HEK293 (cell line): ENCODE data around the gene GLTPD2.

Experiments used
- CTCF ChIA-PET: fragments of 350-600 bp; formaldehyde crosslinking; extraction: SDS; loops from one replicate; lab custom pipeline; 2021; ENCODE audit warnings: antibody characterized with exemption; lab: Yijun Ruan, JAX
- POLR2A ChIA-PET: fragments of 300-600 bp; formaldehyde crosslinking; extraction: SDS; loops from one replicate; lab custom pipeline; 2020; ENCODE audit warnings: antibody characterized with exemption, inconsistent platforms; lab: Yijun Ruan, JAX
- H3K27ac ChIP-seq: fragments of 200-500 bp; sonication (Bioruptor generic); 2 replicates; pipeline ENCODE4 v1.5.1; 2014; ENCODE audit warnings: low read depth, low read length, control low read depth, inconsistent platforms; ENCODE audit errors: extremely low read depth
- H3K36me3 ChIP-seq, 2 experiments: fragments of 200-500 bp in 1 of 2; sonication (Bioruptor generic) in 1 of 2; 1 replicate in 1 of 2; 2 replicates in 1 of 2; pipeline ENCODE4 v1.5.1; 2014 to 2017; ENCODE audit warnings: inconsistent platforms in 2 of 2, low read length in 2 of 2; ENCODE audit not compliant: control insufficient read depth in 2 of 2, insufficient read depth in 1 of 2
- H3K4me1 ChIP-seq: fragments of 200-500 bp; sonication (Bioruptor generic); 2 replicates; pipeline ENCODE4 v1.5.1; 2014; ENCODE audit warnings: mild to moderate bottlenecking, low read length, inconsistent platforms; ENCODE audit not compliant: control insufficient read depth, insufficient read depth
- H3K4me3 ChIP-seq: 2 replicates; pipeline ENCODE4 v1.5.1; 2011; ENCODE audit warnings: low read depth, mild to moderate bottlenecking, control low read depth, low read length, moderate library complexity
- H3K9me3 ChIP-seq: fragments of 200-500 bp; sonication (Bioruptor generic); 2 replicates; pipeline ENCODE4 v1.5.1; 2014; ENCODE audit warnings: low read depth, low read length, inconsistent platforms; ENCODE audit not compliant: control insufficient read depth, insufficient read depth
- AEBP2 ChIP-seq: fragments of 450-650 bp; formaldehyde crosslinking; IDR thresholded peaks from 2 replicates; pipeline ENCODE4 v1.5.1; 2016; ENCODE audit warnings: missing biosample characterization, missing genetic modification characterization, borderline replicate concordance
- BCL11B ChIP-seq: fragments of 450-650 bp; formaldehyde crosslinking; IDR thresholded peaks from 2 replicates; pipeline ENCODE4 v1.5.1; 2016; ENCODE audit warnings: low read depth, missing biosample characterization, missing genetic modification characterization
- GLI4 ChIP-seq: fragments of 450-650 bp; formaldehyde crosslinking; IDR thresholded peaks from 2 replicates; pipeline ENCODE4 v1.5.1; 2016; ENCODE audit warnings: missing biosample characterization, missing genetic modification characterization
- ZBTB48 ChIP-seq: fragments of 450-650 bp; formaldehyde crosslinking; IDR thresholded peaks from 2 replicates; pipeline ENCODE4 v1.5.1; 2016; ENCODE audit warnings: missing biosample characterization, missing genetic modification characterization
- ZFP37 ChIP-seq: fragments of 450-650 bp; formaldehyde crosslinking; IDR thresholded peaks from 2 replicates; pipeline ENCODE4 v1.5.1; 2016; ENCODE audit warnings: missing biosample characterization, missing genetic modification characterization
- ZNF112 ChIP-seq: fragments of 450-650 bp; formaldehyde crosslinking; IDR thresholded peaks from 2 replicates; pipeline ENCODE4 v1.5.0; 2017; ENCODE audit warnings: missing biosample characterization, missing genetic modification characterization
- ZNF148 ChIP-seq: fragments of 450-650 bp; formaldehyde crosslinking; IDR thresholded peaks from 2 replicates; pipeline ENCODE4 v1.5.0; 2017; ENCODE audit warnings: missing biosample characterization, missing genetic modification characterization, borderline replicate concordance
- ZNF16 ChIP-seq: fragments of 450-650 bp; formaldehyde crosslinking; IDR thresholded peaks from 2 replicates; pipeline ENCODE4 v1.5.1; 2016; ENCODE audit warnings: low read depth, missing biosample characterization, missing genetic modification characterization
- ZNF302 ChIP-seq: fragments of 450-650 bp; formaldehyde crosslinking; IDR thresholded peaks from 2 replicates; pipeline ENCODE4 v1.5.1; 2016; ENCODE audit warnings: missing biosample characterization, missing genetic modification characterization, low read depth
- ZNF501 ChIP-seq: fragments of 450-650 bp; formaldehyde crosslinking; IDR thresholded peaks from 2 replicates; pipeline ENCODE4 v1.5.1; 2016; ENCODE audit warnings: missing biosample characterization, missing genetic modification characterization
- ZNF518A ChIP-seq: fragments of 450-650 bp; formaldehyde crosslinking; conservative IDR thresholded peaks from 2 replicates; pipeline ENCODE4 v1.5.1; 2016; ENCODE audit warnings: low read depth, missing biosample characterization, missing genetic modification characterization
- ZNF529 ChIP-seq: fragments of 450-650 bp; formaldehyde crosslinking; IDR thresholded peaks from 2 replicates; pipeline ENCODE4 v1.5.1; 2017; ENCODE audit warnings: missing genetic modification characterization, missing biosample characterization; ENCODE audit not compliant: insufficient replicate concordance
- ZNF549 ChIP-seq: fragments of 450-650 bp; IDR thresholded peaks from 2 replicates; pipeline ENCODE4 v1.5.1; 2018; ENCODE audit warnings: missing biosample characterization, missing genetic modification characterization, mild to moderate bottlenecking, inconsistent platforms, moderate library complexity
- ZNF610 ChIP-seq: fragments of 450-650 bp; formaldehyde crosslinking; IDR thresholded peaks from 2 replicates; pipeline ENCODE4 v1.5.1; 2016; ENCODE audit warnings: missing biosample characterization, missing genetic modification characterization, borderline replicate concordance
- ZNF776 ChIP-seq: fragments of 450-650 bp; formaldehyde crosslinking; IDR thresholded peaks from 2 replicates; pipeline ENCODE4 v1.5.0; 2017; ENCODE audit warnings: missing biosample characterization, missing genetic modification characterization, borderline replicate concordance
- ZSCAN16 ChIP-seq: fragments of 450-650 bp; formaldehyde crosslinking; IDR thresholded peaks from 2 replicates; pipeline ENCODE4 v1.5.1; 2016; ENCODE audit warnings: missing biosample characterization, missing genetic modification characterization

GLTPD2 gene

GRCh38 chr17:4816826-4817225 lies 28.1 kb downstream of the GLTPD2 start:
- Histone ChIP-seq H3K9me3 (no peaks in the 10 kb centered on the region), H3K4me1 (no peaks in the 10 kb centered on the region), H3K4me3 (no peak overlapping the region), H3K27ac (no peak overlapping the region)
- no peak for TF ChIP-seq ZNF776 (tag by site-specific recombination)
- TF ChIP-seq ZFP37 (tag by site-specific recombination): no peak
- TF ChIP-seq, all 188 proteins: peak for 0
- POLR2A ChIA-PET: interaction anchor here (0.5 kb wide), 1 partner anchor 9 kb away, joined by 5 read pairs; no protein-coding TSS in a partner anchor
- H3K36me3 ChIP-seq: peaks cover 0 to 41% of the 10 kb centered on the region in 2 experiments; a peak in 2 of 3 replicates
- CTCF ChIA-PET: no interaction called here

GRCh38 chr17:4818276-4818675 lies 29.5 kb downstream of the GLTPD2 start:
- peaks cover 0 to 49% of the 10 kb centered on the region in 2 experiments; a peak in 2 of 3 replicates for H3K36me3 ChIP-seq
- no peak overlapping the region for H3K4me3 ChIP-seq
- H3K9me3 ChIP-seq: no peaks in the 10 kb centered on the region
- no peaks in the 10 kb centered on the region for H3K4me1 ChIP-seq
- ChIA-PET POLR2A (interaction anchor here (1.2 kb wide), 1 partner anchor 12 kb away, joined by 6 read pairs; the partner anchor contains the start of gene PLD2), CTCF (interaction anchor here (1.1 kb wide), 1 partner anchor 63 kb away, joined by 3 read pairs; no protein-coding TSS in a partner anchor)
- H3K27ac ChIP-seq: no peak overlapping the region
- TF ChIP-seq ZNF148 (no peak), ZNF16 (no peak), ZNF610 (tag by site-specific recombination) (no peak)

- Histone ChIP-seq H3K4me1 (no peaks in the 10 kb centered on the region), H3K9me3 (no peaks in the 10 kb centered on the region), H3K36me3 (peaks cover 0 to 21% of the 10 kb centered on the region in 2 experiments; a peak in 2 of 3 replicates), H3K27ac (no peak overlapping the region), H3K4me3 (no peak overlapping the region)
- CTCF ChIA-PET: interaction anchor here (0.5 kb wide), 1 partner anchor 40 kb away, joined by 5 read pairs; no protein-coding TSS in a partner anchor
- POLR2A ChIA-PET: no interaction called here
- TF ChIP-seq ZNF302 (tag by site-specific recombination) (no peak), ZNF549 (tag by site-specific recombination) (no peak), ZNF501 (no peak), ZNF518A (tag by site-specific recombination) (no peak), ZNF112 (tag by site-specific recombination) (no peak), ZBTB48 (tag by site-specific recombination) (no peak), ZNF529 (no peak), ZSCAN16 (tag by site-specific recombination) (no peak), BCL11B (tag by site-specific recombination) (no peak), ZFP37 (tag by site-specific recombination) (no peak), GLI4 (tag by site-specific recombination) (no peak), AEBP2 (tag by site-specific recombination) (no peak)
Observed at GRCh38 chr17:4822835-4823234, 34.1 kb downstream of the GLTPD2 start.
